Myocyte (in vitro differentiated cells): Measurements from ENCODE around the gene PIGZ. TPM values are rescaled to one million over a fixed set of nuclear protein-coding genes. Genes with fewer than 3 reads are reported as not detected.
A peak's percentile ranks its signal among the peaks of the same experiment; 100 is the strongest.

Experiments used
- DNase-seq: peaks from one replicate; pipeline ENCODE4 v3.0.0-alpha.2; 2012; ENCODE audit warnings: low read depth
- polyA plus RNA-seq: library from polyadenylated mRNA; unstranded; fragments of >200 nt; gene quantifications from one replicate; pipeline ENCODE4 v1.2.1, GENCODE V29; 2012; ENCODE audit warnings: missing spikeins
- total RNA-seq: library from RNA; depleted of rRNA; stranded (reverse); fragments of >200 nt; gene quantifications from 2 replicates; pipeline ENCODE4 v1.2.3, GENCODE V29; 2014

PIGZ gene
- total RNA-seq = 1.9 and 3.1 TPM in 2 replicates
- polyA plus RNA-seq = 4.5 TPM

- peak; percentile 49 for DNase-seq
Observed at GRCh38 chr3:196968233-196969133, at the start of gene PIGZ. Gene PIGZ, minus strand, starts transcription at chr3:196968833. Its CDS starts 16,802 bp downstream, at chr3:196952031.

- no peak for DNase-seq
Observed at GRCh38 chr3:197017003-197017402, 48.4 kb upstream of the PIGZ start.

GRCh38 chr3:197015790-197016736 lies 47.4 kb upstream of the PIGZ start:
- DNase-seq = no peak

- no peak for DNase-seq
Observed at GRCh38 chr3:197014942-197015575, 46.4 kb upstream of the PIGZ start.

GRCh38 chr3:197014024-197014423 lies 45.4 kb upstream of the PIGZ start:
- no peak for DNase-seq

GRCh38 chr3:197012540-197012883 lies 43.9 kb upstream of the PIGZ start:
- DNase-seq = no peak

- no peak for DNase-seq
Observed at GRCh38 chr3:197011780-197012539, 43.3 kb upstream of the PIGZ start.

- DNase-seq = no peak
Observed at GRCh38 chr3:197010556-197011351, 42.1 kb upstream of the PIGZ start.

GRCh38 chr3:197009532-197010019 lies 40.9 kb upstream of the PIGZ start:
- no peak for DNase-seq

- no peak for DNase-seq
Observed at GRCh38 chr3:197008436-197009209, 40.0 kb upstream of the PIGZ start.

GRCh38 chr3:197007953-197008352 lies 39.3 kb upstream of the PIGZ start:
- DNase-seq = no peak

GRCh38 chr3:197007296-197007940 lies 38.8 kb upstream of the PIGZ start:
- no peak for DNase-seq

- DNase-seq = no peak
Observed at GRCh38 chr3:197006860-197007259, 38.2 kb upstream of the PIGZ start.

- no peak for DNase-seq
Observed at GRCh38 chr3:197006446-197006845, 37.8 kb upstream of the PIGZ start.

- no peak for DNase-seq
Observed at GRCh38 chr3:197003461-197004385, 35.1 kb upstream of the PIGZ start.

- DNase-seq = peak; percentile 67
Observed at GRCh38 chr3:197002701-197003454, 34.2 kb upstream of the PIGZ start.
